ENCODE measurements around the gene SIK1. TPM values are rescaled to one million over a fixed set of nuclear protein-coding genes. Genes with fewer than 3 reads are reported as not detected.

The SIK1 gene
- polyA plus RNA-seq, 2 donors = 1.3 to 4.6 TPM

Other genes starting within 250 kb of the SIK1 start
- under 1 TPM; 0.26 to 0.28 TPM for gene HSF2BP, start 232.4 kb upstream of the SIK1 start, polyA plus RNA-seq
- 1 to 10 TPM; 5.6 to 6.6 TPM for gene RRP1B, start 232.4 kb upstream of the SIK1 start, polyA plus RNA-seq